HG02610 (cell line): ENCODE measurements around the gene ACSS1.

Experiments
- ATAC-seq: cut with Tn5 transposase; IDR thresholded peaks from one replicate; pipeline ENCODE4 v1.9.1; 2021; ENCODE audit warnings: mild to moderate bottlenecking, moderate library complexity; ENCODE audit not compliant: unreplicated experiment

Gene ACSS1

DNA sequence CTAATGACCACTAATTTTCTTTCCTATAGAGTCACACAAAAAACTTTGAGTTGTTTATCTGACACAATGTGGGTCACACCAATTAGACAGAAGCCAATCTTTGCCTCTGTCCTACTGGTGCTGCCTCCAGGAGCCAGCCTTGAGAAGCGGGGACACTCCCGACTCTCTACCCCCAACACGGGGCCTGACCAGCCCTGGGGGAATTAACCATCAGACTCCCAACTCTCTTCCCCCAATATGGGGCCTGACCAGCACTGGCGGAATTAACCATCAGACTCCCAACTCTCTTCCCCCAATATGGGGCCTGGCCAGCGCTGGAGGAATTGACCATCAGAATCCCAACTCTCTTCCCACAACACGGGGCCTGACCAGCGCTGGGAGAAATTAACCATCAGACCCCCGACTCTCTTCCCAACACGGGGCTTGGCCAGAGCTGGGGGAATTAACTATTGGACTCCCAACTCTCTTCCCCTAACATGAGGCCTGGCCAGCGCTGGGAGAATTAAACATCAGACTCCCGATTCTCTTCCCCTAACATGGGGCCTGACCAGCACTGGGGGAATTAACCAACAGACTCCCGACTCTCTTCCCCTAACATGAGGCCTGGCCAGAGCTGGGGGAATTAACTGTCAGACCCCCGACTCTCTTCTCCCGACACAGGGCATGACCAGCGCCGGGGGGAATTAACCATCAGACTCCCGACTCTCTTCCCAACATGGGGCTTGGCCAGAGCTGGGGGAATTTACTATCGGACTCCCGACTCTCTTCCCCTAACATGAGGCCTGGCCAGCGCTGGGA lies 96.4 kb downstream of the ACSS1 start:
- ATAC-seq = no peak

DNA sequence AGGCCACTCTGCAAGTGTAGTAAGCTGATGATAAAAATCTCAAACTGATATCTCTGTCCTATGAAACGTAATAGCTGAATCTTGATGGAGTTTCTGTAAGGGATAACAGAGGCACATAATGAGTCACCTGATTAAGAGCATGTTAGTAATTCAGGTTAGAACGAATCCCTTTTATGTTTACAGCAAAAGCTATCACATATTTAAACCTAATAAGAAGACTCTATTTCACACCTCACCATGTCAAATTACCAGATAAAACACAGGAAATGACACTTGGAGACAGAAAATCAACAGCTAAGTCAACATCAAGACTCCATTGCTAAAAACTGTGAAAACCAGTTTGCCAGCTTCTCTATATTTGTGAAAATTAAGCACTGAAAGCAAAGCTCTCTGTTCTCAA lies 97.1 kb downstream of the ACSS1 start:
- no peak for ATAC-seq

- ATAC-seq = no peak
These were observed 97.6 kb downstream of the ACSS1 start for GRCh38 chr20:24960302-24960801.

DNA sequence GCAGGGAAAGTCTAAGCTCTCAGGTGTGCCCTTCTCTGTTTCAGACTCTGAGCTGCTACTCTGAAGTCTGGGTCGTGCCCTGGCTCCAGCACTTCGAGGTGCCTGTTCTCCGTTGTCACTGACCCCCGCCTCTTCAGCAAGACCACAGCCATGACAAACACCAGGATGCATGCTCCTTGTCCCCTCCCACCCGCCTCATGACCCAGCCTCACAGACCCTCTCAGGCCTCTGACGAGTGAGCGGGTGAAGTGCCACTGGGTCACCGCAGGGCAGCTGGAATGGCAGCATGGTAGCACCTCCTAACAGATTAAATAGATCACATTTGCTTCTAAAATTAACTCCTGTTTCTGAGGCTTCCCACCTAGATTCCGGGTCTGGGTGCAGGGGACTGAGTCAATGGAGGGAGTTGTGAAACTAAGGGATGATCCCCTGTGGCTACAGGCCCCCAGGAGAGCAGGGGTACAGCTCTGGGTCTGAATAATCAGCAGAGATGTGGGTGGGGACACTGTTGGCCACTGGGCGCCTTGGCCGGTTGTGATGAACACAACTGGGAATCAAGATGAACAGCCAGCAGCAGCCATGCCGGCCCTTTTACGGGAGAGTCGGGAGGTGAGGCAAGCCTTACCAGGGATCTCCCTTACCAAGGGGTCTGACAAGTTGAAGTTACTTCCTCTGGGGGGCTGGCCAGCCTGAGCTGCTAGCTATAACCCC lies 98.2 kb downstream of the ACSS1 start:
- ATAC-seq = no peak

- no peak for ATAC-seq
These were observed 99.2 kb downstream of the ACSS1 start for GRCh38 chr20:24958506-24959385.

DNA sequence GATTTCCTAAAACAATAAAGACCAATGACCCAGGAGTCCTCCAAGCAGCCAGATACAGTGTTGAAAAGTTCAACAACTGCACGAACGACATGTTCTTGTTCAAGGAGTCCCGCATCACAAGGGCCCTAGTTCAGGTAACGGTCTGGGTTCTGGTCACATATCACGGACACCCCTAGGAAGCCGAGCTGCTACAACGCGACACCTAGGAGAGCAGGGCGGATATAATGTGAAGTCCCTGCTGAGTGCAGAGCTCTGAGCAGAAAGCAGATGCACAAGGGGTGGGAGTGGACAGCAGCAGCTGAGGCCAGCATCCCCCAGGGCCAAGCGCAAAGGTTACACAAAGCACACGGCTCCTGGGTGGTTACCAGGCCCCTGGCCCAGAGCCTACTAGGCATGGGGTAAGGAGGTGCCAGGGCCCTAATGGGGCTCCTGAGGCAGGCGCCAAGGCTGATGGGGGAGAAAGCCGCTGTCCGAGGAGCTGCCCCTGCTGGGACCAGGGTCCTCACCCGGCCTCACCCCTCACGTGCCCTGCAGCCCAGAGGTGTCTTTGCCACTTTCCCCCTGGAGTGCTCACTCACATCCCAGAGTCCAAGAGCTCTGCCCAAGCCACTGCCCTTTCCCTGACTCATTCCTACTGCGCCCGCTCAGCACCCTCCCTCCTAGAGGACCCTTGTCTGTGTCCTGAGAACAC lies 100.5 kb downstream of the ACSS1 start:
- ATAC-seq = no peak
